ENCODE results near the gene GSX2.

The GSX2 gene

GRCh38 chr4:54058171-54058570, 41.8 kb upstream of the GSX2 start:
- Histone ChIP-seq H3K27ac (no peak overlapping the region), H3K27me3 (no peaks in the 10 kb centered on the region), H3K36me3 (no peaks in the 10 kb centered on the region), H3K4me3 (no peak overlapping the region), H3K9me3 (no peaks in the 10 kb centered on the region), H3K4me1 (peaks cover 0 to 90% (median 21%) of the 10 kb centered on the region in 4 donors)
- TF ChIP-seq CTCF (IDR thresholded peaks at IDR 0.05): no peak
- DNase-seq: no peak
- intact Hi-C loops (cut with DNase I; ENCODE audit: low total_unique reads): no loop called here

DNA sequence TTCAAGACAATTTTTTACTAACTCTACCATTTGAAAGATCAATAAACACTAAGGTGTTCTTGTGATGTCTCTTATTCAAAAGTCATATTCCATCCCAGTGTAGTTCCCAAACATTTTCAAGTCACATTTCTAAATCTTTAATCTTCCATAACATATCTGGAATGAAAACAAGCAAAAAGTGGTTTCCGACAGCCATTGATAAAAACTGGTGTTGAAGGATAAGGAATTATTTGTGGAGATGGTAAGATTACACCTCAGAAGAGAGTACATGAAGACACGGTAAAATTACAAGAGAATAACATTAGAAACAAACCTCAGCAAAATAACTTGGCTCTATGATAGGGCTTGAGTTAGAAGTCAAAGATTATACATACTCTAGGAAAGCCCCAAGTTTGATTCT, 39.8 kb upstream of the GSX2 start:
- Histone ChIP-seq H3K9me3 (no peaks in the 10 kb centered on the region), H3K36me3 (no peaks in the 10 kb centered on the region), H3K4me3 (no peak overlapping the region), H3K27me3 (no peaks in the 10 kb centered on the region), H3K27ac (no peak overlapping the region), H3K4me1 (peaks cover 0 to 79% (median 22%) of the 10 kb centered on the region in 4 donors)
- no peak for TF ChIP-seq CTCF (IDR thresholded peaks at IDR 0.05)
- no peak for DNase-seq
- intact Hi-C loops (cut with DNase I; ENCODE audit: low total_unique reads): no loop called here

DNA sequence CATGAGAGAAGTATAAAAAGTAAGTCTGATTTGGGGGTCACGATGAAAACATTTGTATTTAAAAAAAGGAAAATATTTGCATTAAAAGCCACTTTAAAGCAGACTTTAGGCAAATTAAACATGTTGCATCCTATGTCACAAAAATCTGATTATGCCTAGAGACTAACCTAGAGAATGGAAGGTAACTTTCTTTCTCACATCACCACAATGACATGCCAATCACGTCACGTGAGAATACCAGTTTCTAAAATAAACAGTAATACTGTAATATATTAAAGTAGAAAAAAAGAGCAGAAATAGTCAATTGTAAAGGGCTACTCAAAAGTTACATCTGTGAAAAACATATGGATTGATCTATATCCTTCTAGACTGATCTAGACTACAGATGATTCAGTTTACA, 38.9 kb upstream of the GSX2 start:
- H3K27me3 ChIP-seq: no peaks in the 10 kb centered on the region
- H3K9me3 ChIP-seq: no peaks in the 10 kb centered on the region
- H3K36me3 ChIP-seq: no peaks in the 10 kb centered on the region
- H3K4me3 ChIP-seq: peak overlapping the region in 1 of 2 donors; percentile 93
- no peak for TF ChIP-seq CTCF (IDR thresholded peaks at IDR 0.05)
- DNase-seq: no peak
- intact Hi-C loops (cut with DNase I; ENCODE audit: low total_unique reads): no loop called here
- peaks cover 0 to 82% (median 31%) of the 10 kb centered on the region in 4 donors for H3K4me1 ChIP-seq
- H3K27ac ChIP-seq: no peak overlapping the region

GRCh38 chr4:54061873-54062272, 38.1 kb upstream of the GSX2 start:
- peak overlapping the region; percentile 90 to 93 for H3K4me3 ChIP-seq
- peaks cover 0 to 82% (median 31%) of the 10 kb centered on the region in 4 donors for H3K4me1 ChIP-seq
- no peaks in the 10 kb centered on the region for H3K36me3 ChIP-seq
- no peaks in the 10 kb centered on the region for H3K27me3 ChIP-seq
- no peak for DNase-seq
- intact Hi-C loops (cut with DNase I; ENCODE audit: low total_unique reads): no loop called here
- no peak overlapping the region for H3K27ac ChIP-seq
- no peak for TF ChIP-seq CTCF (IDR thresholded peaks at IDR 0.05)
- no peaks in the 10 kb centered on the region for H3K9me3 ChIP-seq

DNA sequence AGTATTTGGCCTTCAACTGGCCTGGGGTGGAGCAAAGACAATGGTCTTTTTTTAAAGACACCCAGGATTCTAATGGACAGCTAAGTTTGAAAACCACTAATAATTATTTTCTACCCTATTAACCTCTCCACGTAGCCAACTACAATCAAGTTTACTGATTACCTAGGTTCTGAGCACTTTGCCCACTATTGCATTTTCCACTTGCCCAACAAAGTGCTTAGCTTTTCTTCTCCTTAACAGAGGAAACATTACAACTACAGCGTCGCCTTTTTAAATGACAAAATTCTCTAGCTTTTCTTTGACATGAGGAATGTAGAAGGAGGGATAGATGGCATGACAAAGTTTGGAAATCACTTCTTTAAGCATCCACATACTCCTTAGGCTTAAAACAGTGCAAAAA, 37.6 kb upstream of the GSX2 start:
- peak overlapping the region in 1 of 2 donors; percentile 93 for H3K27ac ChIP-seq
- intact Hi-C loops (cut with DNase I; ENCODE audit: low total_unique reads): no loop called here

More for the DNA sequence above, 37.6 kb upstream of the GSX2 start:
- Histone ChIP-seq H3K4me3 (peak overlapping the region; percentile 90 to 93), H3K9me3 (no peaks in the 10 kb centered on the region), H3K4me1 (peaks cover 0 to 82% (median 30%) of the 10 kb centered on the region in 4 donors), H3K36me3 (no peaks in the 10 kb centered on the region), H3K27me3 (no peaks in the 10 kb centered on the region)
- TF ChIP-seq CTCF (IDR thresholded peaks at IDR 0.05): no peak
- DNase-seq: no peak

Measured in tibial artery (tissue), 4 donors.